ENCODE measurements around the gene KCNQ5. TPM values are rescaled to one million over a fixed set of nuclear protein-coding genes. Genes with fewer than 3 reads are reported as not detected.
"Not testable (repeated sequence)": the region's sequence is repeated elsewhere in the genome, so short reads cannot be mapped to it uniquely, and the experiment has no call there.

The KCNQ5 gene
- total RNA-seq, 1 experiment from 2014 or later = 0.07 TPM

- no peak overlapping the region for H3K23ac ChIP-seq (ENCODE audit: insufficient read length, low read depth, low read length)
- no peak overlapping the region for H2BK15ac ChIP-seq (ENCODE audit: low read depth, low read length)
- peaks cover 8 to 10% of the 10 kb centered on the region in 2 experiments for H3K4me1 Mint-ChIP-seq
- no peak overlapping the region for H3K56ac ChIP-seq (ENCODE audit: insufficient read length, low read depth, low read length)
- H3T11ph ChIP-seq (ENCODE audit: low read length) = no peak overlapping the region
- no peaks in the 10 kb centered on the region for H4K20me1 ChIP-seq (ENCODE audit: control insufficient read depth, insufficient read depth, insufficient read length)
- no peaks in the 10 kb centered on the region for H3K79me2 ChIP-seq (ENCODE audit: insufficient read depth, low read length)
- no peak overlapping the region for H3K4me2 ChIP-seq (ENCODE audit: insufficient read depth, insufficient read length, low read length)
- no peak overlapping the region for H4K91ac ChIP-seq (ENCODE audit: insufficient read length, low read depth, low read length)
- H3K4ac ChIP-seq (ENCODE audit: low read depth, low read length) = no peak overlapping the region
- no peak overlapping the region for H3K14ac ChIP-seq (ENCODE audit: insufficient read depth, low read length)
- no peak overlapping the region for H4K8ac ChIP-seq (replicated peaks; ENCODE audit: insufficient read length, low read depth, low read length)
- H3K27ac Mint-ChIP-seq = peak overlapping the region in 1 of 3 experiments; percentile 63; a peak in 1 of 7 replicates
- no peaks in the 10 kb centered on the region for H3K9me3 ChIP-seq (ENCODE audit: control insufficient read depth, low read depth, low read length)
- no peak overlapping the region for H2BK120ac ChIP-seq (ENCODE audit: low read depth, low read length, poor library complexity, severe bottlenecking)
- H3K27ac ChIP-seq (ENCODE audit: insufficient read length, low read depth, low read length) = no peak overlapping the region
- DNase-seq = no peak
- TF ChIP-seq, protein P1, sequence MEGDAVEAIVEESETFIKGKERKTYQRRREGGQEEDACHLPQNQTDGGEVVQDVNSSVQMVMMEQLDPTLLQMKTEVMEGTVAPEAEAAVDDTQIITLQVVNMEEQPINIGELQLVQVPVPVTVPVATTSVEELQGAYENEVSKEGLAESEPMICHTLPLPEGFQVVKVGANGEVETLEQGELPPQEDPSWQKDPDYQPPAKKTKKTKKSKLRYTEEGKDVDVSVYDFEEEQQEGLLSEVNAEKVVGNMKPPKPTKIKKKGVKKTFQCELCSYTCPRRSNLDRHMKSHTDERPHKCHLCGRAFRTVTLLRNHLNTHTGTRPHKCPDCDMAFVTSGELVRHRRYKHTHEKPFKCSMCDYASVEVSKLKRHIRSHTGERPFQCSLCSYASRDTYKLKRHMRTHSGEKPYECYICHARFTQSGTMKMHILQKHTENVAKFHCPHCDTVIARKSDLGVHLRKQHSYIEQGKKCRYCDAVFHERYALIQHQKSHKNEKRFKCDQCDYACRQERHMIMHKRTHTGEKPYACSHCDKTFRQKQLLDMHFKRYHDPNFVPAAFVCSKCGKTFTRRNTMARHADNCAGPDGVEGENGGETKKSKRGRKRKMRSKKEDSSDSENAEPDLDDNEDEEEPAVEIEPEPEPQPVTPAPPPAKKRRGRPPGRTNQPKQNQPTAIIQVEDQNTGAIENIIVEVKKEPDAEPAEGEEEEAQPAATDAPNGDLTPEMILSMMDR (conservative IDR thresholded peaks at IDR 0.05) = no peak
- H2AK5ac ChIP-seq (ENCODE audit: insufficient read length, low read length) = no peak overlapping the region
- H3K36me3 Mint-ChIP-seq (ENCODE audit: insufficient read depth in 1 of 3, low read depth in 3 of 3) = peaks cover 0 to 5% (median 0%) of the 10 kb centered on the region in 3 experiments; a peak in 2 of 7 replicates
- H2BK12ac ChIP-seq (ENCODE audit: insufficient read length, low read depth, low read length) = no peak overlapping the region
- no peak overlapping the region for H3K18ac ChIP-seq (ENCODE audit: insufficient read length, low read depth, low read length)
- H3K27me3 Mint-ChIP-seq (ENCODE audit: low read depth) = no peaks in the 10 kb centered on the region
- no peak overlapping the region for H2BK5ac ChIP-seq (ENCODE audit: insufficient read length, low read length)
- H2AFZ ChIP-seq (ENCODE audit: low read length) = no peak overlapping the region
- H3K79me1 ChIP-seq (ENCODE audit: insufficient read depth, low read depth, low read length, poor library complexity, severe bottlenecking) = no peaks in the 10 kb centered on the region
- H3K4me1 ChIP-seq (ENCODE audit: insufficient read depth, low read length) = peaks cover 8% of the 10 kb centered on the region; the same call in 1 of the 2 replicates
- H2BK20ac ChIP-seq (ENCODE audit: low read depth, low read length, poor library complexity, severe bottlenecking) = no peak overlapping the region
- WGBS (ENCODE audit: extremely low coverage, insufficient read length, low lambda C conversion rate) = no CpG with 5 or more reads among the region's 1 CpG
- no peak overlapping the region for H4K5ac ChIP-seq (ENCODE audit: insufficient read length, low read depth, low read length)
- peaks cover 9 to 14% of the 10 kb centered on the region in 2 experiments; a peak in 4 of 5 replicates for H3K9me3 Mint-ChIP-seq
- H3K27me3 ChIP-seq (ENCODE audit: insufficient read depth, low read length) = no peaks in the 10 kb centered on the region
- no peaks in the 10 kb centered on the region for H3K23me2 ChIP-seq (ENCODE audit: insufficient read length, low read depth, low read length, poor library complexity, severe bottlenecking)
- H3K9ac ChIP-seq (ENCODE audit: extremely low read depth, insufficient read length, low read length) = no peak overlapping the region
- H3K4me3 Mint-ChIP-seq = no peak overlapping the region
These were observed 355.2 kb downstream of the KCNQ5 start for GRCh38 chr6:72977114-72977513.

GRCh38 chr6:72978808-72979207, 356.9 kb downstream of the KCNQ5 start:
- H4K5ac ChIP-seq (ENCODE audit: insufficient read length, low read depth, low read length); H3T11ph ChIP-seq (ENCODE audit: low read length); H2AFZ ChIP-seq (ENCODE audit: low read length); H3K27ac Mint-ChIP-seq; H3K56ac ChIP-seq (ENCODE audit: insufficient read length, low read depth, low read length); H3K14ac ChIP-seq (ENCODE audit: insufficient read depth, low read length); H2BK15ac ChIP-seq (ENCODE audit: low read depth, low read length); H2AK5ac ChIP-seq (ENCODE audit: insufficient read length, low read length); H2BK5ac ChIP-seq (ENCODE audit: insufficient read length, low read length); H3K9me3 ChIP-seq (ENCODE audit: control insufficient read depth, low read depth, low read length); H3K4me2 ChIP-seq (ENCODE audit: insufficient read depth, insufficient read length, low read length); H3K79me1 ChIP-seq (ENCODE audit: insufficient read depth, low read depth, low read length, poor library complexity, severe bottlenecking); H4K8ac ChIP-seq (replicated peaks; ENCODE audit: insufficient read length, low read depth, low read length); H3K27me3 Mint-ChIP-seq (ENCODE audit: low read depth); H3K36me3 Mint-ChIP-seq (ENCODE audit: insufficient read depth in 1 of 3, low read depth in 3 of 3); H4K20me1 ChIP-seq (ENCODE audit: control insufficient read depth, insufficient read depth, insufficient read length); H3K9ac ChIP-seq (ENCODE audit: extremely low read depth, insufficient read length, low read length); H3K27ac ChIP-seq (ENCODE audit: insufficient read length, low read depth, low read length); H3K4ac ChIP-seq (ENCODE audit: low read depth, low read length); H3K4me1 ChIP-seq (ENCODE audit: insufficient read depth, low read length); H3K79me2 ChIP-seq (ENCODE audit: insufficient read depth, low read length); H3K4me1 Mint-ChIP-seq; H4K91ac ChIP-seq (ENCODE audit: insufficient read length, low read depth, low read length); H2BK120ac ChIP-seq (ENCODE audit: low read depth, low read length, poor library complexity, severe bottlenecking); H2BK20ac ChIP-seq (ENCODE audit: low read depth, low read length, poor library complexity, severe bottlenecking); H3K23ac ChIP-seq (ENCODE audit: insufficient read length, low read depth, low read length); H3K27me3 ChIP-seq (ENCODE audit: insufficient read depth, low read length); H3K18ac ChIP-seq (ENCODE audit: insufficient read length, low read depth, low read length); H3K4me3 Mint-ChIP-seq; H2BK12ac ChIP-seq (ENCODE audit: insufficient read length, low read depth, low read length); H3K23me2 ChIP-seq (ENCODE audit: insufficient read length, low read depth, low read length, poor library complexity, severe bottlenecking); DNase-seq: not testable (repeated sequence)
- peaks cover 9 to 16% of the 10 kb centered on the region in 2 experiments for H3K9me3 Mint-ChIP-seq
- WGBS (ENCODE audit: extremely low coverage, insufficient read length, low lambda C conversion rate) = no CpG with 5 or more reads among the region's 3 CpGs

All from H9 (cell line).